Measurements from ENCODE around the gene FNDC10. TPM values are rescaled to one million over a fixed set of nuclear protein-coding genes. Genes with fewer than 3 reads are reported as not detected.
A peak's percentile ranks its signal among the peaks of the same experiment; 100 is the strongest.

The FNDC10 gene
- total RNA-seq, 2 donors from 2014 or later, result 1.00 to 1.5 TPM

- no peak for DNase-seq
- H3K36me3 Mint-ChIP-seq (ENCODE audit: insufficient read depth in 2 of 2), result peaks cover 0 to 4% of the 10 kb centered on the region in 2 donors
- H3K27ac Mint-ChIP-seq, result peak overlapping the region; percentile 87
- H3K4me3 Mint-ChIP-seq, result peak overlapping the region; percentile 86
- peaks cover 19% of the 10 kb centered on the region for H3K4me1 Mint-ChIP-seq (ENCODE audit: low read depth)
- H3K9me3 Mint-ChIP-seq, result no peaks in the 10 kb centered on the region
- no peaks in the 10 kb centered on the region for H3K27me3 Mint-ChIP-seq (ENCODE audit: low read depth)
- no peak for ATAC-seq (replicated peaks in 1 of 2)
Measured at GRCh38 chr1:1616838-1617237, 16.9 kb upstream of the FNDC10 start.

DNA sequence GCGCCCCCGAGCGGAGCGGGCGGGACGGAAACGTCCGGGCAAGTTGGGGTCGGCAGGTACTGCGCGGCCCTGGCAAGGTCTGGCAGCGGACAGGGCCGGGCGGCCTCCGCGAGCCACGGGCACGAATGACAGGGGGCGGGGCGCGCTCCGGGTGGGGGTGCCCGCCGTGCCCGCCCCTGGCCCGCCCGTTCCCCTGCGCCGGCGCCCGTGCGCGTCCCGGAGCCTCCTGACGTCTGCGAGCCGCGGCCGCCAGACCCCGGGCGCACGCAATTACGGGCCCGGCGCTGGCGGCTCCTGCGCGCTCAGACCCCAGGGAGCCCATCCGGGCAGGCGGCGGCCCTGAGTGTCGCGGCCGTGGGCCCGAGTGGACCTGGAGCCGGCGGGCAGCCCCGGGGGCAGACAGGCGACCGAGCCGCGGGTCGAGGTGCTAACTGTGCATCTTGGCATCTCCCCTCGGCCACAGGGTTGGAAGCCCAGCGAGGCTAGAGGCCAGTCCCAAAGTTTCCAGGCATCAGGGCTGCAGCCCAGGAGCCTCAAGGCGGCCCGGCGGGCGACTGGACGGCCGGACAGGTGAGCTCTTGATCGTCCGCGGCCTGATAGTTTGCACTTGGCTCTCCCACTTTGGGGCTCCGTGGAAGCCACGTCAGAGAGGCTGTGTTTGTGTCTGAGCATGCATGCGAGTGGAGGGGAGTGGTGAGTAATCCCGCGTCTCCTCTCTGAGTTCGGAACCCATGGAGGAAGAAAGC, 16.3 kb upstream of the FNDC10 start:
- ATAC-seq (replicated peaks in 1 of 2) (peak; percentile 26 to 36), DNase-seq (peak; percentile 62 to 70)
- Mint-ChIP-seq H3K27ac (peak overlapping the region; percentile 87), H3K9me3 (no peaks in the 10 kb centered on the region), H3K36me3 (ENCODE audit: insufficient read depth in 2 of 2) (peaks cover 0 to 4% of the 10 kb centered on the region in 2 donors), H3K27me3 (ENCODE audit: low read depth) (no peaks in the 10 kb centered on the region), H3K4me1 (ENCODE audit: low read depth) (peaks cover 19% of the 10 kb centered on the region), H3K4me3 (peak overlapping the region; percentile 86)

- H3K4me3 Mint-ChIP-seq, result peak within 1 kb of the TSS; percentile 96 to 100
- peaks cover 0 to 4% of the 10 kb centered on the region in 2 donors for H3K36me3 Mint-ChIP-seq (ENCODE audit: insufficient read depth in 2 of 2)
- peak within 1 kb of the TSS; percentile 97 for H3K27ac Mint-ChIP-seq
- no peaks in the 10 kb centered on the region for H3K27me3 Mint-ChIP-seq (ENCODE audit: low read depth)
- DNase-seq (peak; percentile 98 to 99), ATAC-seq (replicated peaks in 1 of 2) (peak; percentile 86 to 87)
- peaks cover 19% of the 10 kb centered on the region for H3K4me1 Mint-ChIP-seq (ENCODE audit: low read depth)
- H3K9me3 Mint-ChIP-seq, result no peaks in the 10 kb centered on the region
Measured at GRCh38 chr1:1615256-1616044, 15.5 kb upstream of the FNDC10 start, which contains the start of gene MIB2. Gene MIB2, plus strand, starts transcription at chr1:1615500. Its CDS starts 7,953 bp downstream, at chr1:1623453.

DNA sequence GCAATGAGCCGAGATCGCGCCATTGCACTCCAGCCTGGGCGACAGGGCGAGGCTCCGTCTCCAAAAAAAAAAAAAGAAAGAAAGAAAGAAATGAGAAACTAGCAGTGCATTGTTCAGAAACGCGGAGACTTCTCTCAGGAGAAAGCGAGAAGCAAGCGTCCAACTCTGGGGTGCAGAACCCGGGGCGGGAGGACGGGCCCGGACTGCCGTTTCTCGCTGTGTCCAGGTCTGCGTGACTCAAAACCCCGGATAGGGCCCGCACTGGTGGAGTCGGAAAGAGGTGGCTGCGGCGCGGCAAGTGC, 15.0 kb upstream of the FNDC10 start:
- no peaks in the 10 kb centered on the region for H3K27me3 Mint-ChIP-seq (ENCODE audit: low read depth)
- DNase-seq (no peak), ATAC-seq (replicated peaks in 1 of 2) (no peak)
- H3K4me3 Mint-ChIP-seq, result peak overlapping the region; percentile 96 to 100
- H3K4me1 Mint-ChIP-seq (ENCODE audit: low read depth), result peaks cover 19% of the 10 kb centered on the region
- peaks cover 0 to 4% of the 10 kb centered on the region in 2 donors for H3K36me3 Mint-ChIP-seq (ENCODE audit: insufficient read depth in 2 of 2)
- peak overlapping the region; percentile 97 for H3K27ac Mint-ChIP-seq
- H3K9me3 Mint-ChIP-seq, result no peaks in the 10 kb centered on the region

- Mint-ChIP-seq H3K27ac (peak overlapping the region; percentile 97), H3K4me3 (peak overlapping the region; percentile 96 to 100), H3K9me3 (no peaks in the 10 kb centered on the region), H3K27me3 (ENCODE audit: low read depth) (no peaks in the 10 kb centered on the region), H3K4me1 (ENCODE audit: low read depth) (peaks cover 19% of the 10 kb centered on the region), H3K36me3 (ENCODE audit: insufficient read depth in 2 of 2) (peaks cover 0 to 4% of the 10 kb centered on the region in 2 donors)
- peak; percentile 58 to 75 for DNase-seq
- peak; percentile 6 to 11 for ATAC-seq (replicated peaks in 1 of 2)
Measured at GRCh38 chr1:1614204-1614953, 14.4 kb upstream of the FNDC10 start.

GRCh38 chr1:1613509-1614082, 13.7 kb upstream of the FNDC10 start:
- Mint-ChIP-seq H3K36me3 (ENCODE audit: insufficient read depth in 2 of 2) (peaks cover 0 to 4% of the 10 kb centered on the region in 2 donors), H3K4me3 (peak overlapping the region; percentile 96 to 100), H3K9me3 (no peaks in the 10 kb centered on the region), H3K4me1 (ENCODE audit: low read depth) (peaks cover 19% of the 10 kb centered on the region), H3K27ac (peak overlapping the region; percentile 40), H3K27me3 (ENCODE audit: low read depth) (no peaks in the 10 kb centered on the region)
- no peak for DNase-seq
- ATAC-seq (replicated peaks in 1 of 2), result no peak

DNA sequence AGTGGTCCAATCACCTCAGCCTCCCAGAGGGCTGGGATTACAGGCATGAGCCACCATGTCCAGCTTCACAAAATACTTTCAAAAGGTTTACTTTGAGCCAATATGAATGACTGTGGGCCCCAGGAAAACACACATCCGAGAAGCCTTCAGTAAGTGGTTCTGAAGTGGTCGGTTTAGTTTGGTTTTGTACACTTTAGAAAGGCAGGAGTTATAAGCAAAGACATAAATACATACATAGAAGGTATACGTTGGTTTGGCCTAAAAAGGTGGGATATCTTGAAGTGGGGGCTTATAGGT, 12.1 kb upstream of the FNDC10 start:
- ATAC-seq (replicated peaks in 1 of 2) (no peak), DNase-seq (no peak)
- no peak overlapping the region for H3K27ac Mint-ChIP-seq
- H3K9me3 Mint-ChIP-seq, result no peaks in the 10 kb centered on the region
- H3K36me3 Mint-ChIP-seq (ENCODE audit: insufficient read depth in 2 of 2), result peaks cover 0 to 4% of the 10 kb centered on the region in 2 donors
- H3K27me3 Mint-ChIP-seq (ENCODE audit: low read depth), result no peaks in the 10 kb centered on the region
- peaks cover 27% of the 10 kb centered on the region for H3K4me1 Mint-ChIP-seq (ENCODE audit: low read depth)
- H3K4me3 Mint-ChIP-seq, result no peak overlapping the region

DNA sequence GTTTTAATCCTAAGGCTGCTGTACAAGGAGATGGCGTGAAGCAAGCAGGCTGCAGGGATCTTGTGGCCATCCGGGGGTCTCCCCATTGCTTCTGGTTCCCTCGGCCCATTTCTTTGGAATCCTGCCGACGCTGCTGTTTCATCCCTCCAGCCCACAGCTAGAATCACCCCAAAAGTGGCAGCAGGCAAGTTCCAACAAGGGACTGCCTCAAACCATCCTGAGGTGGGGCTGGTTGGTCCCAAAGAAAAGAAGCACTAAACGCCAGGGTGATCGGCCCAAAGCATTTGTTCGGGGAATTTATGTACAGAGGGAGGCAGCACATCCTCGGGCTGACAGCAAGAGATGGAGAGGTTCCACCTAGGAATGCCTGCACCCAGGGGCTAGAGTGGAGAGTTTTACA, 10.9 kb upstream of the FNDC10 start:
- DNase-seq (no peak), ATAC-seq (replicated peaks in 1 of 2) (no peak)
- Mint-ChIP-seq H3K27me3 (ENCODE audit: low read depth) (no peaks in the 10 kb centered on the region), H3K36me3 (ENCODE audit: insufficient read depth in 2 of 2) (peaks cover 0 to 4% of the 10 kb centered on the region in 2 donors), H3K4me3 (no peak overlapping the region), H3K4me1 (ENCODE audit: low read depth) (peaks cover 32% of the 10 kb centered on the region), H3K9me3 (no peaks in the 10 kb centered on the region), H3K27ac (no peak overlapping the region)

DNA sequence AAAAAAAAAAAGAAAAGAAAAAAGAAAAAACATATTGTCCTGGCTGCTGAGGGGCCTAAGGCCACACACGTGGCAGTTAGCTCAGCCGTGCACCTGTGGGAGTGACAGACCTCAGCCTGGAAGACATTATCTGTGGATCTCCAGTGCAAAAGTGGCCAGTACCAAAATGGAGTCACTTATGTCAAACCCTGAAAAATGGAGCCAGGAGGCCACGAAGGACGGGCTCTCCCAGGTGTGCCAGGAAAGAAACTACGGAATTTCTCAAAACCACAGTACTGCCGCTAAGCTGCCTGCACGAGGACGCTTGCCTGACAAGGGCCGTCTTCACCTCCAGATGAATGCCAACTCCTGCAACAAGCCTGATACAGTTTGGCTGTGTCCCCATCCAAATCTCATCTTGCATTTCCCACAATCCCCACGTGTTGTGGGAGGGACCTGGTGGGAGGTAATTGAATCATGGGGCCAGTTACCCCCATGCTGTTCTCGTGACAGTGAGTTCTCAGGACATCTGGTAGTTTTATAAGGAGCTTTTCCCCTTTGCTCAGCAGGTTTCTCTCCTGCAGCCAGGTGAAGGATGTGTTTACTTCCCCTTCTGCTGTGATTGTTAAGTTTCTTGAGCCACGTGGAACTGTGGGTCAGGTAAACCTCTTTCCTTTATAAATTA, 10.0 kb upstream of the FNDC10 start:
- no peak overlapping the region for H3K4me3 Mint-ChIP-seq
- peaks cover 30% of the 10 kb centered on the region for H3K4me1 Mint-ChIP-seq (ENCODE audit: low read depth)
- ATAC-seq (replicated peaks in 1 of 2) (no peak), DNase-seq (no peak)
- H3K9me3 Mint-ChIP-seq, result no peaks in the 10 kb centered on the region
- no peak overlapping the region for H3K27ac Mint-ChIP-seq
- H3K36me3 Mint-ChIP-seq (ENCODE audit: insufficient read depth in 2 of 2), result peaks cover 0 to 4% of the 10 kb centered on the region in 2 donors
- no peaks in the 10 kb centered on the region for H3K27me3 Mint-ChIP-seq (ENCODE audit: low read depth)

DNA sequence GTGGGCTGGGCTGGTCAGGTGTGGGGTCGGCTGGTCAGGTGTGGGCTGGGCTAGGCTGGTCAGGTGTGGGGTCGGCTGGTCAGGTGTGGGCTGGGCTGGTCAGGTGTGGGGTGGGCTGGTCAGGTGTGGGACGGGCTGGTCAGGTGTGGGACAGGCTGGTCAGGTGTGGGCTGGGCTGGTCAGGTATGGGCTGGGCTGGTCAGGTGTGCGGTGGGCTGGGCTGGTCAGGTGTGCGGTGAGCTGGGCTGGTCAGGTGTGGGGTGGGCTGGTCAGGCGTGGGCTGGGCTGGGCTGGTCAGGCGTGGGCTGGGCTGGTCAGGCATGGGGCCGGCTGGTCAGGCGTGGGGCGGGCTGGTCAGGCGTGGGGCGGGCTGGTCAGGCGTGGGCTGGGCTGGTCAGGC, 6.3 kb upstream of the FNDC10 start:
- Mint-ChIP-seq H3K27ac (no peak overlapping the region), H3K4me3 (no peak overlapping the region), H3K27me3 (ENCODE audit: low read depth) (no peaks in the 10 kb centered on the region), H3K4me1 (ENCODE audit: low read depth) (peaks cover 13% of the 10 kb centered on the region), H3K36me3 (ENCODE audit: insufficient read depth in 2 of 2) (no peaks in the 10 kb centered on the region), H3K9me3 (no peaks in the 10 kb centered on the region)
- DNase-seq (no peak), ATAC-seq (replicated peaks in 1 of 2) (no peak)

DNA sequence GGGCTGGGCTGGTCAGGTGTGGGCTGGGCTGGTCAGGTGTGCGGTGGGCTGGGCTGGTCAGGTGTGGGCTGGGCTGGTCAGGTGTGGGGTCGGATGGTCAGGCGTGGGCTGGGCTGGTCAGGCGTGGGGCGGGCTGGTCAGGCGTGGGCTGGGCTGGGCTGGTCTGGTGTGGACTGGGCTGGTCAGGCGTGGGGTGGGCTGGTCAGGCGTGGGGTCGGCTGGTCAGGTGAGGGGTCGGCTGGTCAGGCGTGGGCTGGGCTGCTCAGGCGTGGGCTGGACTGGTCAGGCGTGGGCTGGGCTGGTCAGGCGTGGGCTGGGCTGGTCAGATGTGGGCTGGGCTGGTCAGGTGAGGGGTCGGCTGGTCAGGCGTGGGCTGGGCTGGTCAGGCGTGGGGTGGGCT, 5.8 kb upstream of the FNDC10 start:
- Mint-ChIP-seq H3K4me3 (no peak overlapping the region), H3K4me1 (ENCODE audit: low read depth) (peaks cover 15% of the 10 kb centered on the region), H3K9me3 (no peaks in the 10 kb centered on the region), H3K36me3 (ENCODE audit: insufficient read depth in 2 of 2) (no peaks in the 10 kb centered on the region), H3K27me3 (ENCODE audit: low read depth) (no peaks in the 10 kb centered on the region), H3K27ac (no peak overlapping the region)
- ATAC-seq (replicated peaks in 1 of 2) (no peak), DNase-seq (no peak)

GRCh38 chr1:1605034-1605591, 5.2 kb upstream of the FNDC10 start:
- no peaks in the 10 kb centered on the region for H3K9me3 Mint-ChIP-seq
- no peak overlapping the region for H3K4me3 Mint-ChIP-seq
- DNase-seq (no peak), ATAC-seq (replicated peaks in 1 of 2) (no peak)
- no peaks in the 10 kb centered on the region for H3K27me3 Mint-ChIP-seq (ENCODE audit: low read depth)
- no peak overlapping the region for H3K27ac Mint-ChIP-seq
- peaks cover 17% of the 10 kb centered on the region for H3K4me1 Mint-ChIP-seq (ENCODE audit: low read depth)
- H3K36me3 Mint-ChIP-seq (ENCODE audit: insufficient read depth in 2 of 2), result no peaks in the 10 kb centered on the region

Measured in activated T-cell treated with anti-CD3 and anti-CD28 coated beads, Interleukin-2, amount 50 U/mL, for 72 hours (primary cell).